Stimulated activated CD8-positive, alpha-beta memory T cell treated with anti-CD3 and anti-CD28 coated beads, Interleukin-7, amount 100 ng/mL, for 1 hour (primary cell): Measurements from ENCODE around the gene SLC6A17.

Source experiments
- DNase-seq, 2 donors: peaks; one replicate each; pipeline ENCODE4 v3.0.0-alpha.2; 2020; ENCODE audit warnings: low read depth in 2 of 2

The SLC6A17 gene

DNA sequence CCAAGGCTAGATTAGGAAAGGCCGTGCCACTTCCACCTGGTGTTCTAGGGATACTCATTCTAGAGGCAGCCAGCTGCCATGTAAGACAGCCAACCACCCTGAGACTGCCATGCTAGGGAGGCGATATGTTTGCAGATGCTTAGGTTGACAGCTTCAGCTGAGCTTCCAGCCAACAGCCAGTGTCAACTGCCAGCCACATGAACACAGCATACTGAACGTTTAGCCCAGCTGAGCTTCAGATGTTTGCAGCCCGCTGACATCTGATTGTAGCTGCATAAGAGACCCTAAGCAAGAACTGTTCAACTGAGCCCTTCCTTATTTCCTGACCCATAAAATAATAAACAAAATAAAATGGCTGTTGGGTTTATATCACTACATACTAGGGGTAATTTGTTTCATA lies 54.9 kb downstream of the SLC6A17 start:
- DNase-seq: no peak

DNA sequence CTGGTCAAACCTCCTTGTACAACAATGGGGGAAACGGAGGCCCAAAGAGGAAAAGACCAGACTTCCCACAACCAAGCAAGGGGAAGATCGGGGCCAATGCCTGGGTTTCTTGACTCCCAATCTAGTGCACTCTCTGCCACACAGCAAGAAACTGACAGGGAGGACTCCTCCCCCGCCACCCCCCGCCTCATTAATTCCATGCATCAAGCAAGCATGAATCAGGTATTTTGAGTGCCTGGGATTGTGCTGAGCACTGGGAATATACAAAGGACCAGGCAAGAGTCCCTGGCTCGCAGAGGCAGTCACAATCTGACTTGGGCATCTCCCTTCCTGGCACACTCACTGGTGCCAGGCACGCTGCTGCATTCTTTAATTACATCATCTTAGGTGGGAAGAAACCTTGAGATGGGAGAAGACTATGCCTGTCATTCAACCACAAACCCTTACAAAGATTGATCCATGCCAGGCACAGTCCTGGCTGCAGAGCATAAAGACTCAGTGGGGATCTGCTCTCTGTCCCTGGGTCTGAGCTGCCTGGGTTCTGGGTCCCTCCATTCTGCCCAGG lies 55.4 kb downstream of the SLC6A17 start:
- DNase-seq: no peak

GRCh38 chr1:110206261-110206920 lies 56.1 kb downstream of the SLC6A17 start:
- DNase-seq: no peak

- DNase-seq: peak; percentile 49 to 70
Observed at GRCh38 chr1:110207831-110208230, 57.5 kb downstream of the SLC6A17 start.

GRCh38 chr1:110208916-110209645 lies 58.8 kb downstream of the SLC6A17 start:
- DNase-seq: no peak

DNA sequence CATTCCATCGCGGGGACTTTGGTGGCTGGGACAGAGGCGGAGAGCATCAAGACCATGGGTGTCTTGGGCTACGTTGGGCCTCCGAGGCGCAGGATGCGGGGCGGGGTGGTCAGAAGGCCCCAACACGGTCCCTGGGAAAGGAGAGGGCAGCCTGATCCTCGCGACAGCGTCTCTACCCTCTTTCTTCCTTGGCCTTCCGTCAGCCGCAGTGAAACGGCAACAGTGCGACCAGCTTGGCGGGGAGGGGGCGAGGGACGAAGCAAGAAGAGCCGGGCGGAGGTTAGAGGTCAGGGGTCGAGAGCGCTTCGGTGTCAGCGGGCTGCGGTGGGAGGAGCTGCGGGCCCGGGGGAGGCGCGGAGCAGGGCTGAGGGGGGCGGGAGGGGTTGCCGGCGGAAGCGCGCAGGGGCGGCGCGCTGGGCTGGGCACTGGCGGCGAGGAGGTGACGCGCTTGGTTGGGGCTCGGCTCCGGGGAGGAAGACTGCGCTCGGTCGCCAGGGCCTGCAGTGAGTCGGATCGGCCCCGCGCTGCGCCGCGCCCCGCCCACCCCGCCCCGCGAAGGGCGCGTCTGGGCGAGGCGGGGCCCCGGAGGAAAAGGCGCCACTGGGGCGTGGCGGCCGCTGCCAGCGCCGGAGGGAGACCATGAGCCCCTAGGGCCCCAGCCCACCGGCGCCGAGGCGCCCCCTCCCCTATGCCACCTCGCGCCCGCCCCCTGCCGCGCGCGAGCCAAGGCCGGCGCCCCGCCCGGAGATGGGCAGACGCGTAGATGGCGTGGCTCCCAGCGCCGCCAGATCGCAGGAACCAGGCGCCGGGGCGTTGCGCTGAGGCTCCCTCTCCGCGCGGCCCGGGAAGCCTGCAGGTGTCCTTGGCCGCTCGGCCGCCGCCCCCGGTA lies 59.7 kb downstream of the SLC6A17 start, which contains the start of gene KCNC4:
Gene KCNC4, plus strand, starts transcription at position 600 of the 889 bp plus-strand sequence. CDS start 1,186 bp downstream, outside the sequence.
- peak; percentile 80 to 83 for DNase-seq

DNA sequence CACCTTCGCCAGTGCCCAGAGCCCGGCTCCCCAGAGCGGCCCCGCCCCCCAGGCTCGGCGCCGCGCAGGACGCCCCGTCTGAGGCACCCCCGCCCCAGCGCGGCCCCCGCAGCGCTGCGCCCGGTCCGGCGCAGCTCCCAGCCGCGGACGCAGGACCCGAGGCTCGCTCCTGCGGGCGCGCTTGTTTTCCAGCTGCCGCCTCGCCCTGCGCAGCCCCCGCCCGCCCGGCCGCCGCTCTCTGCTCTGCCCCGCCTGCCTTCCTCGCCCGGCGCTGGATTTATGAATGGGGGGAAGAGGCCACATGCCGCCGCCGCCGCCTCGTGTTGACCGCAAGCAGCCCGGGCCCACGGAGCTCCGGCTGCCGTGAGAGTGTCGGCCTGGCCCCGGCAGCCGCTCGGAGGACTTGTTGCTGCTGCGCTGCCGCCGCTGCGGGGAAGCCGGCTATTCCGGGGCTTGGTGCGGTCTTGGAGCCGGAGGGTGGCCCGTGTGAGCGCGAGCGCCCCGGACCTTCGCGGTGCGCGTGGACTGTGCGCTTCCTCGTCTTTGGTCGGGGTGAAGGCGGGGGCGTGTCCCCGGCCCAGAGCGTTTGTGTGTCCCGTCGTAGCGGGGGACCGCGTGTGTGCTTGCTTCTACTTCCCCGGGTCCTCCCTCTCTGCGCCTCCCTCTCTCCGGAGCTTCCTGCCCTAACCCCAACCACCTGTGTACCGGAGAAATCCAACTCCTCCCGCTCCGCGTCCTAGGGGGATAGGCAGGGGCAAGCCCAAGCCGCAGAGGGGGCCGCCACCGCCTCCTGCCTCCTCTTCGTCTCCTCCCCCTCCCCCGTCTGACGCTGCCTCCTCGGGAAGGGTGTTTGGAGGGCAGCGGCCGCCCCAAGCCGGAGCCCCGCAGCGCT lies 60.6 kb downstream of the SLC6A17 start:
- peak in 1 of 2 donors; percentile 12 for DNase-seq

GRCh38 chr1:110211496-110212168 lies 61.3 kb downstream of the SLC6A17 start:
- peak in 1 of 2 donors; percentile 7 for DNase-seq

DNA sequence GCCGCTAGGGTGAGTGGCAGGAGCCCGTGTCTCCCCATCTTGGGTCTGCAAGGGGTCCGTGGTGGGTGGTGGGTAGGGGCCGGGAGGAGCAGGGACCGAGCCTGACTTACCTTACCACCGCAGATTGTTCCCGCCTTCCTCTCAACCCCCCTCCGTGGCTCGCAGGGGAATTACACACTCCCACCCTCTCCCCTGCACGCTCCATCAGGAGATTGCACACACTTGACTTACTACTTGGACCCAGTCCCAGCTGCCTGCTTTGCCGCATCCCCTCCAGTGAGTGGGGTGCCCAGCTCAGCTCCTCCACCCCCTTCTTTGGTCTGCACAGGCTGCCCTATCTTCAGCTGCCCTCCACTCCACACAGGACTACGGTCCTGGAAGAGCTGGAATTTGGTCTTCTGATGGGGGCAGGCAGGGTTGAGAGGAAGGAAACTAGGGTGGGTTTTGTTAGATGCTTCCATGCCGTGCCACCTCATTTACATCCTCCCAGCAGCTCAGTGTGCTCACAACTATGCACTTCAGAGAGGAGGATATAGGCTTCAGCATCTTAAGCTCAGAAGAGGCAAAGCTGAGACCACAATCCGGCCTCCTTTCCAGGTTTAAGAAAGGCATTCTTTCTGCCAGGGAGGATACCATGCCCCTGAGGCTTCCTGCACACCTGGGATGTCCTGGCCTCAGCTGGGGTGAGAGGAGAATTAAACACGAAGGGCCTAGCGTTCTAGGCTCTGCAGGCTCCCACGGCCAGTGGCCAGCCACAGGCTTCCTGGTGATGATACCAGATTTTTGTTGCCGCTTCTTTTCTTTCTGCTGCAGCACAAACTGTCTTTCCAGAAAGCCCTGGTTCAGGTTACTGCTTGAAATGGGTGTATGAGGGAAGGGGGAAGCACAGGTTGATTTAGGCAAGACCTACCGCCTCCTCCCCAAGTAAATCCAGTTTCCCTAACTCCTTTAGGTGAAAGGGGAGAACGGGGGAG lies 62.2 kb downstream of the SLC6A17 start:
- no peak for DNase-seq

DNA sequence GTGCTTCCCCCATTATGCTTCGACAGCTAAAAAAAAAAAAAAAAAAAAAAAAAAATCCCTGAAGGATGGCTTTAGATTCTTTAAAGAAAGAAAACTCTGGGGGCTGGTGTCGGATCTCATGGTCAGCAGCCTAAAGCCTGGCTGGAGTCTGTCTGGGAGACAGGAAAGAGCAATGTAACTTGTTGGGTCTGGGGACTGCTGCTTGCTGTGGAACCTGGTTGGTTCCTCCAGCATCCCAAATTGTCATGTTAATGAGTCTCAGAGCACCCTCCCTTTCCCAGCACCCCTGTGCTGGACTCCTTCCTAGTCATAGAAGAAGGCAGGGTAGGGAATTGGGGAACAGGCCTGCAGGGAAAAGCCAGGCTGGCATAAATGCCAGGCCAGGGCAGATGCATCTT lies 62.8 kb downstream of the SLC6A17 start:
- no peak for DNase-seq

DNA sequence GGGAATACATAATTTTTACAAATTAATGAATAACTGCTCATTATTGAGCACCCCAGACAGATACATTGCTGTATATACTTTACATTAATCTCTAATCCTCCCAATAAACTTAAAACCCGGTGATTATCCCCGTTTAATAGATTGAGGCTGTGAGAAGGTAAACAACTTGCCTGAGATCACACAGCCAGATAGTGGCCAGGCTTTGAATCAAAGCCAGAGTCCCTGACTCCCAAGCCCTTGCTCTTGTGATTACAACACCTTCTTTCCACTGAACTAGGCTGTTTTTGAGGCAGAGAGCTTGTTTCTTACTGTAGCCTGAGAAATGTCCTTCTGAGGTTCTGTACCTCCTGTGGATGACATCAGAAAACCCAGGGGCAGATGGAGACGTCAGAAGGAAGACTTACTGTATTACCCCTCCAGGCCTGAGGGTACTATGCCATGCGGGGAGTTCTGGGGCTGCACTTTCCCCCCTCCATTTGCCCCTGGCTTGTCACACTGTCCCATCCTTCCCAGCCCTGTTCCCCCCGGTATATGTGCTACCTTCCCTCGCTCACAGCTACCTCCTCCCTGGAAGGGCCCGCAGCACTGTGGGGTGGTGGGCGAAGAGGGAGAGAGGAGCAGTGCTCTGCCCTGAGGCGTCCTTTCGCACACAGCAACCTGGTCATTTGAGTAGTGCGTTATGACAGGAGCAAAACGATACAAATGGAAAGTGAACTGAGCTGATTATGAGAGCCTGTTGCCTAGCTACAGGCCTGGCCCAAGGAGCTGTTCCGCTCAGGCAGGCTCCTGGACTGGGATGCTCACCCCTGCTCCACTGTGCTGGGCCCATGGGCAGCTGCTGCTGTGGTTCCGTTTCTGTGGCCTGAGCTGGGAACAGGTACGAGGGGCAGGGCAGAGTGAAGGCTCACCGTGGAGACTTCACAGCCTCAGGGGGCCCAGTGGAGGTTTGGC lies 64.4 kb downstream of the SLC6A17 start:
- DNase-seq: no peak

DNA sequence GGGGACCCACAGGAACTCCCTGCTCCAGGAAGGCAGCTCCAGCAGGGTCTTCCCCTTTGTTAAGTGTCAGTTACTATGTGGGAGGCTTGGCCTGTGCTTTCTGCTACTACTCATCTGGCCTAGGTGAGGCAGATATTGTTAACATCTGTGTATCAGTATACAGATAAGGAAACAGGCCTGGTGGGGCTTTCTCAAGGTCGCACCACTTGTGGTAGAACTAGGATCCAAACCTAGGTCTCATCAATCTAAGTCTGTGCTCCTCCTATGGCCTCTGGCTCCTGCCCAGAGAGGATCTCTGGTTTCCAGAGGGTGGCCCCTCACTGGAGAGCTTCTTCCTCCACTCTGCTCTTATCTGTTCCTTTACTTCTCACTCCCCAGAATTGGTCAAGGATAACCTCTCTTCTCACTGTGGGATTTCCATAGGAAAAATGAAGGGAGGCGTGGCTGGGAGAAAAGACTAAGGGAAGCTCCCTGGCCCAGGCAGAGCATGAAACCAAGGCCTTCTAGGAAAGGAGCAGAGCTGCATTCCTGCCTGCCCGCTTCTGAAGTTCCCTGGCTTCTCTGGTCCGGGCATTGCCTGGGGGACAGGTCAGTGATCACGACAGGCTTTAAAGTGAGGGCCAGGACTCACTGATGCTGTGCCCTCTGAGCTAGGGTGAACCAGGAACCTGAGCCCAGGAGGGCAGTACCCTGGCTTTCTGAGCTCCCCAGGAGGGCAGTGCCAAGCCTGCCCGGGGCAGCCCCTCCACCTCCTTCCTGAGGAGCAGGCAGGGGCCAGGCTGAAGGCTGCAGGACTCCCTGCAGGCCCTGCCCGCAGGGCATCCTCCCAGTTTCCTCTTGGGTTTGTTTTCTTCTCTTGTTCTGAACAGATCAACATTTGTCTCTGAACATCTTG lies 65.6 kb downstream of the SLC6A17 start:
- no peak for DNase-seq

DNA sequence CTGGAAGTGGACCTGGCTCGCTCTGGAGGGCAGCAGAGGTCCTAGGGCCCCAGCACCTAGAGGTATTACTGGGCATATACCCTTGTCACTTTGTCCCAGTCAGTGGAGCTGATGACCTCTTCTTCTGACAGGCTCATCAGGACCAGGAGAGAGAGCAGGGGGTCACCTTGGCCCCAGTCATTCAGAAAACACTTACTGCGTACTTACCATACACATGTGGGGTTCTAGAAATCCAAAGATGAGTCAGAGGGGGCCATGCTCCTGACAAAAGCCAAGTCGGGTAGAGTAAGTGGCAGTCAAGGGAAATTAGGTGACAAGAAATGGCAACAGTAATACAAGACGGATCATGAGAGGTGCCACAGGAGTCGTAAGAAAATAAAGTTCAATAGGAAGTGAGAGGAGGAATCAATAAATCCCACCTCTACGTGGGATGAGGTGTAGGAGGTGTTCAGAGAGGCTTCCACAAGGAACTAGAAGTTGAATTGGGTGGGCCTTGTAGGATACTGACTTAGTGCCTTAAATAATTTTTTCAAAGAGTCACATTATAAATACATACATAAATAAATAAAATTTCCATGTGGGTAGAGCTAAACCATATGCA lies 66.7 kb downstream of the SLC6A17 start:
- DNase-seq: no peak

GRCh38 chr1:110218137-110218536 lies 67.8 kb downstream of the SLC6A17 start:
- DNase-seq: no peak

DNA sequence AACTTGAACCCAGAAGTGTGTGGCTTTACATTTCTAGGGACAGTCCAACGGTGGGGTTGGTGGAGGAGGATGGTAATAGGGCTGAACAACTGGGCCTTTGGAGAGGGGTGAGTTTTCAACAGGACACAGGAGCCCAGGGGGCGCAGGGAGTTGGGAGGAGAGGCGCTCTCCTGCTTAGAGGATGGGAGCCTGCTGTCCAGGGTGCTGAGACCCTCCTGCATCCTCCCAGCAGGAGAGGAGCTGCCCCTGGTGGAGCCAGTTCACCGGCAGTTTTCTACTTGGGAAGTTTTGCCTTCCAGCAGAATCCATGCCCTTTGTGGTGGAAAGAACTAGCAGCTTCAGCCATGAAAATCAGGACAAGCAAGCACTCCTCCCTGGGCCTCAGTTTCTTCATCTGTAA lies 68.4 kb downstream of the SLC6A17 start:
- DNase-seq: no peak

GRCh38 chr1:110220324-110220723 lies 70.0 kb downstream of the SLC6A17 start:
- DNase-seq: no peak

- DNase-seq: no peak
Observed at GRCh38 chr1:110221119-110221518, 70.8 kb downstream of the SLC6A17 start.
